Caco-2 (cell line): ENCODE data around the gene TCEA3. TPM values are rescaled to one million over a fixed set of nuclear protein-coding genes. Genes with fewer than 3 reads are reported as not detected.

Experiments
- BruUV-seq: library from RNA; stranded (reverse); fragments of 400-500 nt; replicated peaks from 2 replicates; lab custom pipeline; 2021; lab: Mats Ljungman, UMichigan
- CTCF ChIA-PET: fragments of 300-600 bp; sonication (Branson Sonifier 250); formaldehyde crosslinking; loops from one replicate; lab custom pipeline; 2022; ENCODE audit warnings: antibody characterized with exemption; lab: Charles Lee
- POLR2A ChIA-PET: fragments of 300-600 bp; sonication (Branson Sonifier 250); formaldehyde crosslinking; loops from one replicate; lab custom pipeline; 2022; ENCODE audit warnings: antibody characterized with exemption; lab: Charles Lee
- DNase-seq, 2 experiments: peaks; one replicate each; pipeline versions ENCODE4 v3.0.0 to v3.0.0-alpha.2; 2020 to 2022
- H3K27me3 ChIP-seq: replicated peaks from 2 replicates; pipeline ENCODE4 v1.6.0; 2011; ENCODE audit warnings: low read length; ENCODE audit not compliant: control insufficient read depth, insufficient read depth
- H3K36me3 ChIP-seq: 2 replicates; pipeline ENCODE4 v1.5.1; 2011; ENCODE audit warnings: low read length; ENCODE audit not compliant: control insufficient read depth, insufficient read depth
- H3K4me1 ChIP-seq: fragments of 250-450 bp; sonication (Bioruptor Pico); 2 replicates; pipeline ENCODE4 v1.5.1; 2020; ENCODE audit warnings: mild to moderate bottlenecking
- H3K4me3 ChIP-seq: 2 replicates; pipeline ENCODE4 v1.5.1; 2011; ENCODE audit warnings: low read depth, mild to moderate bottlenecking, control low read depth, low read length
- H3K9me3 ChIP-seq: fragments of 250-450 bp; sonication (Bioruptor Pico); 2 replicates; pipeline ENCODE4 v1.5.1; 2020; ENCODE audit warnings: mild to moderate bottlenecking, moderate library complexity
- H3K27ac Mint-ChIP-seq: one replicate; pipeline ENCODE4 v1.8.0; 2022; ENCODE audit warnings: mixed read lengths; ENCODE audit not compliant: unreplicated experiment
- H3K27me3 Mint-ChIP-seq: one replicate; pipeline ENCODE4 v1.8.0; 2022; ENCODE audit warnings: mixed read lengths; ENCODE audit not compliant: insufficient read depth, unreplicated experiment
- H3K36me3 Mint-ChIP-seq: one replicate; pipeline ENCODE4 v1.8.0; 2022; ENCODE audit warnings: mild to moderate bottlenecking, mixed read lengths; ENCODE audit not compliant: insufficient read depth, unreplicated experiment
- H3K4me1 Mint-ChIP-seq: one replicate; pipeline ENCODE4 v1.8.0; 2022; ENCODE audit warnings: low read depth, mixed read lengths; ENCODE audit not compliant: unreplicated experiment
- H3K4me3 Mint-ChIP-seq: one replicate; pipeline ENCODE4 v1.8.0; 2022; ENCODE audit warnings: mild to moderate bottlenecking, moderate library complexity, mixed read lengths; ENCODE audit not compliant: unreplicated experiment
- H3K9me3 Mint-ChIP-seq: one replicate; pipeline ENCODE4 v1.8.0; 2022; ENCODE audit warnings: mixed read lengths; ENCODE audit not compliant: unreplicated experiment
- CTCF ChIP-seq, 2 experiments: fragments of 200-600 bp in 1 of 2; IDR thresholded peaks; 1 replicate in 1 of 2; 2 replicates in 1 of 2; pipeline versions ENCODE4 v1.5.1 to v1.8.0; 2011 to 2022; ENCODE audit warnings: antibody characterized with exemption in 1 of 2, control low read depth in 1 of 2, inconsistent platforms in 1 of 2, low read depth in 1 of 2, low read length in 1 of 2, mild to moderate bottlenecking in 1 of 2, moderate library complexity in 1 of 2; ENCODE audit not compliant: insufficient read depth in 1 of 2, severe bottlenecking in 1 of 2, unreplicated experiment in 1 of 2
- intact Hi-C: fragments of 100-400 bp; cut with micrococcal nuclease; formaldehyde crosslinking; loops from one replicate; pipeline ENCODE4 v1.10.0; 2022; ENCODE audit not compliant: unreplicated experiment
- total RNA-seq: library from RNA; stranded (reverse); gene quantifications from 2 replicates; pipeline ENCODE4 v1.2.3, GENCODE V29; 2022

TCEA3 gene
- total RNA-seq, 1 experiment from 2014 or later = 14.6 TPM

- intact Hi-C loops = no loop called here
- Mint-ChIP-seq H3K36me3 (peaks cover 5% of the 10 kb centered on the region), H3K9me3 (no peaks in the 10 kb centered on the region), H3K4me1 (no peaks in the 10 kb centered on the region), H3K4me3 (no peak overlapping the region), H3K27ac (no peak overlapping the region), H3K27me3 (no peaks in the 10 kb centered on the region)
- Histone ChIP-seq H3K4me3 (no peak overlapping the region), H3K4me1 (no peaks in the 10 kb centered on the region), H3K9me3 (no peaks in the 10 kb centered on the region), H3K27me3 (no peaks in the 10 kb centered on the region), H3K36me3 (no peaks in the 10 kb centered on the region; the same call in 1 of the 2 replicates)
- DNase-seq = no peak
- CTCF ChIA-PET = interaction anchor here (0.7 kb wide), 1 partner anchor 17 kb away, joined by 3 read pairs; no protein-coding TSS in a partner anchor
- no peak for TF ChIP-seq CTCF (IDR thresholded peaks at IDR 0.05; ENCODE audit: insufficient read depth in 1 of 2, low read depth in 1 of 2, low read length in 1 of 2, severe bottlenecking in 1 of 2, unreplicated experiment in 1 of 2)
- BruUV-seq = no TSS peak
- POLR2A ChIA-PET = no interaction called here
These were observed 18.2 kb upstream of the TCEA3 start for GRCh38 chr1:23442751-23443150.

GRCh38 chr1:23441446-23442148, 17.0 kb upstream of the TCEA3 start:
- no TSS peak for BruUV-seq
- Histone ChIP-seq H3K9me3 (no peaks in the 10 kb centered on the region), H3K27me3 (no peaks in the 10 kb centered on the region), H3K4me1 (no peaks in the 10 kb centered on the region), H3K4me3 (no peak overlapping the region), H3K36me3 (no peaks in the 10 kb centered on the region; the same call in 1 of the 2 replicates)
- TF ChIP-seq CTCF (IDR thresholded peaks at IDR 0.05; ENCODE audit: insufficient read depth in 1 of 2, low read depth in 1 of 2, low read length in 1 of 2, severe bottlenecking in 1 of 2, unreplicated experiment in 1 of 2) = no peak
- no peak overlapping the region for H3K4me3 Mint-ChIP-seq
- H3K27ac Mint-ChIP-seq = no peak overlapping the region
- H3K9me3 Mint-ChIP-seq = no peaks in the 10 kb centered on the region
- CTCF ChIA-PET = no interaction called here
- POLR2A ChIA-PET = no interaction called here
- H3K36me3 Mint-ChIP-seq = peaks cover 7% of the 10 kb centered on the region
- intact Hi-C loops = no loop called here
- no peak for DNase-seq
- H3K4me1 Mint-ChIP-seq = no peaks in the 10 kb centered on the region
- no peaks in the 10 kb centered on the region for H3K27me3 Mint-ChIP-seq

- TF ChIP-seq CTCF (IDR thresholded peaks at IDR 0.05; ENCODE audit: insufficient read depth in 1 of 2, low read depth in 1 of 2, low read length in 1 of 2, severe bottlenecking in 1 of 2, unreplicated experiment in 1 of 2) = no peak
- H3K36me3 ChIP-seq = no peaks in the 10 kb centered on the region; the same call in 1 of the 2 replicates
- Mint-ChIP-seq H3K4me1 (no peaks in the 10 kb centered on the region), H3K4me3 (no peak overlapping the region), H3K9me3 (no peaks in the 10 kb centered on the region), H3K27ac (no peak overlapping the region), H3K36me3 (peaks cover 7% of the 10 kb centered on the region), H3K27me3 (no peaks in the 10 kb centered on the region)
- no peaks in the 10 kb centered on the region for H3K9me3 ChIP-seq
- no peak overlapping the region for H3K4me3 ChIP-seq
- no peaks in the 10 kb centered on the region for H3K4me1 ChIP-seq
- ChIA-PET CTCF (no interaction called here), POLR2A (no interaction called here)
- DNase-seq = no peak
- no peaks in the 10 kb centered on the region for H3K27me3 ChIP-seq
- intact Hi-C loops = no loop called here
- no TSS peak for BruUV-seq
These were observed 14.0 kb upstream of the TCEA3 start for GRCh38 chr1:23438545-23438944.
